GM23338 (cell line): Measurements from ENCODE around the gene PTPRQ. TPM values are rescaled to one million over a fixed set of nuclear protein-coding genes. Genes with fewer than 3 reads are reported as not detected.
A peak's percentile ranks its signal among the peaks of the same experiment; 100 is the strongest.

Experiments
- ATAC-seq: fragments of 200-7000 bp; cut with Tn5 transposase; 3 replicates; pipeline ENCODE4 v1.9.1; 2020
- DNase-seq: peaks from one replicate; pipeline ENCODE4 v3.0.0-alpha.2; 2015; ENCODE audit warnings: low spot score
- H2AFZ ChIP-seq: fragments of 200-600 bp; sonication (generic); 2 replicates; pipeline ENCODE4 v1.8.0; 2016; ENCODE audit warnings: antibody characterized with exemption, mild to moderate bottlenecking, moderate library complexity
- H3F3A ChIP-seq: fragments of 200-600 bp; sonication (generic); replicated peaks from 2 replicates; pipeline ENCODE4 v1.8.0; 2017; ENCODE audit warnings: antibody characterized with exemption, mixed run types, low read depth
- H3K27ac ChIP-seq: fragments of 200-600 bp; sonication (generic); 2 replicates; pipeline ENCODE4 v1.6.1; 2016; ENCODE audit warnings: low read depth
- H3K27me3 ChIP-seq: fragments of 200-600 bp; sonication (generic); 2 replicates; pipeline ENCODE4 v1.8.0; 2016; ENCODE audit warnings: mild to moderate bottlenecking, mixed run types, moderate library complexity; ENCODE audit not compliant: insufficient read depth
- H3K36me3 ChIP-seq: fragments of 200-600 bp; sonication (generic); 2 replicates; pipeline ENCODE4 v1.8.0; 2016; ENCODE audit warnings: mild to moderate bottlenecking; ENCODE audit not compliant: insufficient read depth
- H3K4me1 ChIP-seq: fragments of 200-600 bp; sonication (generic); 2 replicates; pipeline ENCODE4 v1.8.0; 2016; ENCODE audit warnings: mild to moderate bottlenecking, moderate library complexity; ENCODE audit not compliant: insufficient read depth
- H3K4me2 ChIP-seq: fragments of 200-600 bp; sonication (generic); 2 replicates; pipeline ENCODE4 v1.7.1; 2017; ENCODE audit warnings: mixed run types
- H3K4me3 ChIP-seq: fragments of 200-600 bp; sonication (generic); 2 replicates; pipeline ENCODE4 v1.6.1; 2016; ENCODE audit warnings: mixed run types
- H3K79me2 ChIP-seq: fragments of 200-600 bp; sonication (generic); replicated peaks from 2 replicates; pipeline ENCODE4 v1.8.0; 2017; ENCODE audit warnings: mild to moderate bottlenecking; ENCODE audit not compliant: insufficient read depth
- H3K9me2 ChIP-seq: fragments of 200-600 bp; sonication (generic); 2 replicates; pipeline ENCODE4 v1.8.0; 2017; ENCODE audit not compliant: insufficient read depth
- H4K20me1 ChIP-seq: fragments of 200-600 bp; sonication (generic); replicated peaks from 2 replicates; pipeline ENCODE4 v1.8.0; 2017; ENCODE audit warnings: mild to moderate bottlenecking; ENCODE audit not compliant: insufficient read depth
- H3K27ac Mint-ChIP-seq: 2 replicates; pipeline ENCODE4 v1.8.0; 2020; ENCODE audit warnings: inconsistent platforms, mild to moderate bottlenecking, moderate library complexity, mixed read lengths
- H3K27me3 Mint-ChIP-seq: 3 replicates; pipeline ENCODE4 v1.8.0; 2022; ENCODE audit warnings: low read depth, mild to moderate bottlenecking, moderate library complexity, mixed read lengths, inconsistent platforms; ENCODE audit not compliant: insufficient read depth, poor library complexity
- H3K36me3 Mint-ChIP-seq: 3 replicates; pipeline ENCODE4 v1.8.0; 2021; ENCODE audit warnings: low read depth, mild to moderate bottlenecking, inconsistent platforms, moderate library complexity, mixed read lengths
- H3K4me1 Mint-ChIP-seq: 3 replicates; pipeline ENCODE4 v1.8.0; 2020; ENCODE audit warnings: mild to moderate bottlenecking, inconsistent platforms, mixed read lengths
- H3K4me3 Mint-ChIP-seq: 3 replicates; pipeline ENCODE4 v1.8.0; 2021; ENCODE audit warnings: moderate library complexity, mild to moderate bottlenecking, inconsistent platforms, mixed read lengths
- H3K9me3 Mint-ChIP-seq: 3 replicates; pipeline ENCODE4 v1.8.0; 2020; ENCODE audit warnings: moderate library complexity, mild to moderate bottlenecking, inconsistent platforms, mixed read lengths
- CREB1 ChIP-seq: fragments of 250-450 bp; sonication (Bioruptor Pico); IDR thresholded peaks from 2 replicates; pipeline ENCODE4 v1.5.0; 2020; ENCODE audit warnings: low read depth, mild to moderate bottlenecking, moderate library complexity
- CTCF ChIP-seq, 2 experiments: fragments of 200-600 bp in 1 of 2; sonication (generic) in 1 of 2; conservative IDR thresholded peaks; 2 replicates each; pipeline versions ENCODE4 v1.5.1 to v1.6.1; 2016 to 2017; ENCODE audit warnings: antibody characterized with exemption in 2 of 2, low read depth in 2 of 2, mild to moderate bottlenecking in 2 of 2, moderate library complexity in 1 of 2
- EZH2 ChIP-seq: fragments of 200-600 bp; sonication (generic); IDR thresholded peaks from one replicate; pipeline ENCODE4 v1.8.0; 2017; ENCODE audit warnings: antibody characterized with exemption, mild to moderate bottlenecking, low read depth; ENCODE audit not compliant: unreplicated experiment
- EZH2phosphoT487 ChIP-seq: fragments of 200-600 bp; sonication (generic); IDR thresholded peaks from one replicate; pipeline ENCODE4 v1.8.1; 2018; ENCODE audit warnings: antibody characterized with exemption; ENCODE audit not compliant: unreplicated experiment
- NANOG ChIP-seq: IDR thresholded peaks from 2 replicates; pipeline ENCODE4 v1.6.1; 2016; ENCODE audit warnings: antibody characterized with exemption, borderline replicate concordance
- POLR2AphosphoS5 ChIP-seq: IDR thresholded peaks from 2 replicates; pipeline ENCODE4 v1.6.1; 2016; ENCODE audit warnings: antibody characterized with exemption, low read depth
- STAT1 ChIP-seq: IDR thresholded peaks from one replicate; pipeline ENCODE4 v1.6.1; 2016; ENCODE audit warnings: antibody characterized with exemption; ENCODE audit not compliant: unreplicated experiment
- ZNF114 ChIP-seq: fragments of 250-450 bp; sonication (Bioruptor Pico); IDR thresholded peaks from 2 replicates; pipeline ENCODE4 v1.5.0; 2020; ENCODE audit warnings: mild to moderate bottlenecking, moderate library complexity
- ZNF331 ChIP-seq: fragments of 250-450 bp; sonication (Bioruptor Pico); IDR thresholded peaks from 2 replicates; pipeline ENCODE4 v1.5.0; 2020; ENCODE audit warnings: low read depth, mild to moderate bottlenecking, moderate library complexity
- polyA plus RNA-seq: library from polyadenylated mRNA; unstranded; fragments of >200 nt; fragmentation: Nextera tagmentation; extraction: Ambion mirVana; gene quantifications from 2 replicates; pipeline ENCODE4 v1.2.1, GENCODE V29; 2016
- total RNA-seq: library from RNA; depleted of rRNA; stranded (reverse); fragments of >200 nt; shearing (Covaris generic); gene quantifications from 2 replicates; pipeline ENCODE4 v1.2.3, GENCODE V29; 2014
- TF ChIP-seq, protein P1 (sequence below): IDR thresholded peaks from one replicate; pipeline ENCODE4 v1.6.1; 2018; ENCODE audit warnings: antibody characterized with exemption; ENCODE audit not compliant: unreplicated experiment
- TF ChIP-seq, protein P2 (sequence below): fragments of 250-450 bp; sonication (Bioruptor Pico); IDR thresholded peaks from 2 replicates; pipeline ENCODE4 v1.5.0; 2020; ENCODE audit warnings: mild to moderate bottlenecking, moderate library complexity

PTPRQ gene
- total and polyA plus RNA-seq, 2 experiments from 2014 or later, result not detected

DNA sequence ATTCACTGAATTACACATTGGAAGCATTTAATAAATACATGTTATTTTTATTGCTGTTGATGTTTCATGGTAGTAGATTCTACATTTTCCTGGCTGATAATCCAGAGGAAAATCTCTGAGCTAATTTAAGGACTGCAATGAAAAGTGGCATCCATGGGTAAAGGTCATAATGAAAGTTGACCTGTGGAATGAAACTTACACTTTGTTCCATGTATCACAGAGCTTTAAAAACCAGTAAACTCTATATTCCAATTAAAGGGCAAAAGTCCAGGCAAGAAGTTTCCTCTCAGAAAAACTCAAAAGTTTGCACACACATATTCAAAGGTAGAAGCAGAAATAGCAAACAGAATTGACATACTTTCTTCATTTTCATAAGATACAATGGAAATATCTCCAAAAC, 218.6 kb downstream of the PTPRQ start:
- Mint-ChIP-seq H3K4me1 (no peaks in the 10 kb centered on the region; the same call in 2 of the 3 replicates), H3K27me3 (no peaks in the 10 kb centered on the region), H3K27ac (no peak overlapping the region), H3K9me3 (no peaks in the 10 kb centered on the region), H3K36me3 (no peaks in the 10 kb centered on the region), H3K4me3 (no peak overlapping the region)
- H3K4me3 ChIP-seq, result no peak overlapping the region
- no peaks in the 10 kb centered on the region for H3K36me3 ChIP-seq
- no peaks in the 10 kb centered on the region for H3K4me1 ChIP-seq
- no peak overlapping the region for H3K27ac ChIP-seq
- no peak for ATAC-seq
- H4K20me1 ChIP-seq, result no peaks in the 10 kb centered on the region
- H3F3A ChIP-seq, result no peaks in the 10 kb centered on the region
- no peak for DNase-seq
- H3K27me3 ChIP-seq, result no peaks in the 10 kb centered on the region
- TF ChIP-seq EZH2, result no peak
- TF ChIP-seq, protein P1, sequence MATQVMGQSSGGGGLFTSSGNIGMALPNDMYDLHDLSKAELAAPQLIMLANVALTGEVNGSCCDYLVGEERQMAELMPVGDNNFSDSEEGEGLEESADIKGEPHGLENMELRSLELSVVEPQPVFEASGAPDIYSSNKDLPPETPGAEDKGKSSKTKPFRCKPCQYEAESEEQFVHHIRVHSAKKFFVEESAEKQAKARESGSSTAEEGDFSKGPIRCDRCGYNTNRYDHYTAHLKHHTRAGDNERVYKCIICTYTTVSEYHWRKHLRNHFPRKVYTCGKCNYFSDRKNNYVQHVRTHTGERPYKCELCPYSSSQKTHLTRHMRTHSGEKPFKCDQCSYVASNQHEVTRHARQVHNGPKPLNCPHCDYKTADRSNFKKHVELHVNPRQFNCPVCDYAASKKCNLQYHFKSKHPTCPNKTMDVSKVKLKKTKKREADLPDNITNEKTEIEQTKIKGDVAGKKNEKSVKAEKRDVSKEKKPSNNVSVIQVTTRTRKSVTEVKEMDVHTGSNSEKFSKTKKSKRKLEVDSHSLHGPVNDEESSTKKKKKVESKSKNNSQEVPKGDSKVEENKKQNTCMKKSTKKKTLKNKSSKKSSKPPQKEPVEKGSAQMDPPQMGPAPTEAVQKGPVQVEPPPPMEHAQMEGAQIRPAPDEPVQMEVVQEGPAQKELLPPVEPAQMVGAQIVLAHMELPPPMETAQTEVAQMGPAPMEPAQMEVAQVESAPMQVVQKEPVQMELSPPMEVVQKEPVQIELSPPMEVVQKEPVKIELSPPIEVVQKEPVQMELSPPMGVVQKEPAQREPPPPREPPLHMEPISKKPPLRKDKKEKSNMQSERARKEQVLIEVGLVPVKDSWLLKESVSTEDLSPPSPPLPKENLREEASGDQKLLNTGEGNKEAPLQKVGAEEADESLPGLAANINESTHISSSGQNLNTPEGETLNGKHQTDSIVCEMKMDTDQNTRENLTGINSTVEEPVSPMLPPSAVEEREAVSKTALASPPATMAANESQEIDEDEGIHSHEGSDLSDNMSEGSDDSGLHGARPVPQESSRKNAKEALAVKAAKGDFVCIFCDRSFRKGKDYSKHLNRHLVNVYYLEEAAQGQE, result no peak
- no peak for TF ChIP-seq ZNF331 (CRISPR knock-in tag)
- TF ChIP-seq STAT1, result no peak
- TF ChIP-seq POLR2AphosphoS5, result no peak
- no peak for TF ChIP-seq NANOG
- no peak for TF ChIP-seq ZNF114 (CRISPR knock-in tag)
- TF ChIP-seq CTCF (conservative IDR thresholded peaks at IDR 0.05; ENCODE audit: low read depth in 2 of 2), result no peak
- H3K79me2 ChIP-seq, result no peaks in the 10 kb centered on the region
- H3K9me2 ChIP-seq, result no peaks in the 10 kb centered on the region
- H3K4me2 ChIP-seq, result no peak overlapping the region
- H2AFZ ChIP-seq, result no peak overlapping the region

DNA sequence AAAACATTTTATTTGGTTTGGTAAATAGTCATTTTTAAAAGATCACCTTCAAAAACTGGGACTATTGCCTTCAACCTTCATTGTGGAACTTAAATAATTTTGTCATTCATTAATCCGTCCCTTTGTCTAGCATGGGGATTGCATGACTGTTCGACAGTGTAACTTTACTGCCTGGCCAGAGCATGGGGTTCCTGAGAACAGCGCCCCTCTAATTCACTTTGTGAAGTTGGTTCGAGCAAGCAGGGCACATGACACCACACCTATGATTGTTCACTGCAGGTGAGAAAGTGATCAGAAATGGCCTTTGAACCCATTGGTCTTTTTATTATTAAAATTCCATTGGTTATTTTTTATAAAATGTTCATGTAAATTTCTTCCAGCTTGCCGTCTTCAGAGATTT, 226.2 kb downstream of the PTPRQ start:
- ATAC-seq (peak; percentile 69), DNase-seq (peak; percentile 30)
- no peaks in the 10 kb centered on the region for H3F3A ChIP-seq
- H3K27me3 ChIP-seq, result no peaks in the 10 kb centered on the region
- no peak overlapping the region for H3K4me2 ChIP-seq
- H3K79me2 ChIP-seq, result no peaks in the 10 kb centered on the region
- Mint-ChIP-seq H3K9me3 (no peaks in the 10 kb centered on the region), H3K36me3 (no peaks in the 10 kb centered on the region), H3K27me3 (no peaks in the 10 kb centered on the region), H3K4me1 (peaks cover 6% of the 10 kb centered on the region; the same call in 2 of the 3 replicates), H3K27ac (no peak overlapping the region), H3K4me3 (no peak overlapping the region)
- H3K4me3 ChIP-seq, result no peak overlapping the region
- no peak overlapping the region for H2AFZ ChIP-seq
- no peaks in the 10 kb centered on the region for H4K20me1 ChIP-seq
- no peak overlapping the region for H3K27ac ChIP-seq
- no peaks in the 10 kb centered on the region for H3K36me3 ChIP-seq
- H3K9me2 ChIP-seq, result no peaks in the 10 kb centered on the region
- H3K4me1 ChIP-seq, result no peaks in the 10 kb centered on the region
- TF ChIP-seq CREB1 (CRISPR knock-in tag) (no peak), STAT1 (no peak), EZH2phosphoT487 (no peak), ZNF331 (CRISPR knock-in tag) (no peak)
- TF ChIP-seq, protein P2, sequence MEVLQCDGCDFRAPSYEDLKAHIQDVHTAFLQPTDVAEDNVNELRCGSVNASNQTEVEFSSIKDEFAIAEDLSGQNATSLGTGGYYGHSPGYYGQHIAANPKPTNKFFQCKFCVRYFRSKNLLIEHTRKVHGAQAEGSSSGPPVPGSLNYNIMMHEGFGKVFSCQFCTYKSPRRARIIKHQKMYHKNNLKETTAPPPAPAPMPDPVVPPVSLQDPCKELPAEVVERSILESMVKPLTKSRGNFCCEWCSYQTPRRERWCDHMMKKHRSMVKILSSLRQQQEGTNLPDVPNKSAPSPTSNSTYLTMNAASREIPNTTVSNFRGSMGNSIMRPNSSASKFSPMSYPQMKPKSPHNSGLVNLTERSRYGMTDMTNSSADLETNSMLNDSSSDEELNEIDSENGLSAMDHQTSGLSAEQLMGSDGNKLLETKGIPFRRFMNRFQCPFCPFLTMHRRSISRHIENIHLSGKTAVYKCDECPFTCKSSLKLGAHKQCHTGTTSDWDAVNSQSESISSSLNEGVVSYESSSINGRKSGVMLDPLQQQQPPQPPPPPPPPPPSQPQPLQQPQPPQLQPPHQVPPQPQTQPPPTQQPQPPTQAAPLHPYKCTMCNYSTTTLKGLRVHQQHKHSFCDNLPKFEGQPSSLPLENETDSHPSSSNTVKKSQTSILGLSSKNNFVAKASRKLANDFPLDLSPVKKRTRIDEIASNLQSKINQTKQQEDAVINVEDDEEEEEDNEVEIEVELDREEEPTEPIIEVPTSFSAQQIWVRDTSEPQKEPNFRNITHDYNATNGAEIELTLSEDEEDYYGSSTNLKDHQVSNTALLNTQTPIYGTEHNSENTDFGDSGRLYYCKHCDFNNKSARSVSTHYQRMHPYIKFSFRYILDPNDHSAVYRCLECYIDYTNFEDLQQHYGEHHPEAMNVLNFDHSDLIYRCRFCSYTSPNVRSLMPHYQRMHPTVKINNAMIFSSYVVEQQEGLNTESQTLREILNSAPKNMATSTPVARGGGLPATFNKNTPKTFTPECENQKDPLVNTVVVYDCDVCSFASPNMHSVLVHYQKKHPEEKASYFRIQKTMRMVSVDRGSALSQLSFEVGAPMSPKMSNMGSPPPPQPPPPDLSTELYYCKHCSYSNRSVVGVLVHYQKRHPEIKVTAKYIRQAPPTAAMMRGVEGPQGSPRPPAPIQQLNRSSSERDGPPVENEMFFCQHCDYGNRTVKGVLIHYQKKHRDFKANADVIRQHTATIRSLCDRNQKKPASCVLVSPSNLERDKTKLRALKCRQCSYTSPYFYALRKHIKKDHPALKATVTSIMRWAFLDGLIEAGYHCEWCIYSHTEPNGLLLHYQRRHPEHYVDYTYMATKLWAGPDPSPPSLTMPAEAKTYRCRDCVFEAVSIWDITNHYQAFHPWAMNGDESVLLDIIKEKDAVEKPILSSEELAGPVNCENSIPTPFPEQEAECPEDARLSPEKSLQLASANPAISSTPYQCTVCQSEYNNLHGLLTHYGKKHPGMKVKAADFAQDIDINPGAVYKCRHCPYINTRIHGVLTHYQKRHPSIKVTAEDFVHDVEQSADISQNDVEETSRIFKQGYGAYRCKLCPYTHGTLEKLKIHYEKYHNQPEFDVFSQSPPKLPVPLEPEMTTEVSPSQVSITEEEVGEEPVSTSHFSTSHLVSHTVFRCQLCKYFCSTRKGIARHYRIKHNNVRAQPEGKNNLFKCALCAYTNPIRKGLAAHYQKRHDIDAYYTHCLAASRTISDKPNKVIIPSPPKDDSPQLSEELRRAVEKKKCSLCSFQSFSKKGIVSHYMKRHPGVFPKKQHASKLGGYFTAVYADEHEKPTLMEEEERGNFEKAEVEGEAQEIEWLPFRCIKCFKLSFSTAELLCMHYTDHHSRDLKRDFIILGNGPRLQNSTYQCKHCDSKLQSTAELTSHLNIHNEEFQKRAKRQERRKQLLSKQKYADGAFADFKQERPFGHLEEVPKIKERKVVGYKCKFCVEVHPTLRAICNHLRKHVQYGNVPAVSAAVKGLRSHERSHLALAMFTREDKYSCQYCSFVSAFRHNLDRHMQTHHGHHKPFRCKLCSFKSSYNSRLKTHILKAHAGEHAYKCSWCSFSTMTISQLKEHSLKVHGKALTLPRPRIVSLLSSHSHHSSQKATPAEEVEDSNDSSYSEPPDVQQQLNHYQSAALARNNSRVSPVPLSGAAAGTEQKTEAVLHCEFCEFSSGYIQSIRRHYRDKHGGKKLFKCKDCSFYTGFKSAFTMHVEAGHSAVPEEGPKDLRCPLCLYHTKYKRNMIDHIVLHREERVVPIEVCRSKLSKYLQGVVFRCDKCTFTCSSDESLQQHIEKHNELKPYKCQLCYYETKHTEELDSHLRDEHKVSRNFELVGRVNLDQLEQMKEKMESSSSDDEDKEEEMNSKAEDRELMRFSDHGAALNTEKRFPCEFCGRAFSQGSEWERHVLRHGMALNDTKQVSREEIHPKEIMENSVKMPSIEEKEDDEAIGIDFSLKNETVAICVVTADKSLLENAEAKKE, result no peak
